ENCODE data around the gene SUMO2.

DNA sequence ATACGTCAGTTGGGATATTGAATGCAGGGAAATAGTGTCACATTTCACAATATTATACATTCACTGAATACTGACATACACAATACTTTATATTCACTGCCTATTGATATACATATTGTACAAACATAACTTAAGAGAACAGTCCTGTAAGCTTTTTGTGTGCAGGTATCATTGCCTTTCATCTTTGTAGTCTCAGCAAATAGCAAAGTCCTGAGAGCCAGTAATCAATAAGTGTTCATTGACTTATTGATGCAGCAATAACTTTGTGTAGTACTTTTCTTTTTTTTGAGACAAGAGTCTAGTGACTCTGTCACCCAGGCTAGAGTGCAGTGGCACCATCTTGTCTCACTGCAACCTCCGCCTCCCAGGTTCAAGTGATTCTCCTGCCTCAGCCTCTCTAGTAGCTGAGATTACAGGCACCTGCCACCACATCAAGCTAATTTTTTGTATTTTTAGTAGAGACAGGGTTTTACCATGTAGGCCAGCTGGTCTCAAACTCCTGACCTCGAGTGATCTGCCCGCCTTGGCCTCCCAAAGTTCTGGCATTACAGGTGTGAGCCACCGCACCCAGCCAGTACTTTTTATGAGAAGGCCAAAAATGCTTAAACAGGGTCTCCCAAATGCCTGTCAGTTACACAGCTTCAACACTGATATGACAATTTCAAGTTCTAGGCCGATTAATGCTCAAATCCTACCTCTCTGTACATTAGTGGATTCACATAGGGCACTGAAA, 17.3 kb upstream of the SUMO2 start:
- TF ChIP-seq POLR2A (IDR thresholded peaks at IDR 0.05; ENCODE audit: low read depth, low read length) (no peak), POLR2AphosphoS5 (IDR thresholded peaks at IDR 0.05; ENCODE audit: low read depth, low read length) (no peak), TAF1 (IDR thresholded peaks at IDR 0.05; ENCODE audit: low read depth, low read length) (no peak)
